Ovary (tissue), 9 donors: ENCODE results near the gene MRPL50. TPM values are rescaled to one million over a fixed set of nuclear protein-coding genes. Genes with fewer than 3 reads are reported as not detected.

Source experiments
- DNase-seq, 5 donors: peaks; one replicate each; pipeline ENCODE4 v3.0.0-alpha.2; 2019 to 2020
- H3K27ac ChIP-seq, 2 donors: fragments of 200-600 bp; one replicate each; pipeline versions ENCODE4 v1.5.1 to v1.8.0; 2019 to 2022
- H3K27me3 ChIP-seq: fragments of 200-600 bp; one replicate; pipeline ENCODE4 v1.8.0; 2022
- H3K36me3 ChIP-seq: fragments of 200-600 bp; sonication (generic); one replicate; pipeline ENCODE4 v1.5.1; 2019
- H3K4me1 ChIP-seq: one replicate; pipeline ENCODE4 v1.8.1; 2013; ENCODE audit warnings: mild to moderate bottlenecking, moderate library complexity; ENCODE audit not compliant: insufficient read depth
- H3K4me3 ChIP-seq: fragments of 200-600 bp; sonication (generic); one replicate; pipeline ENCODE4 v1.5.1; 2017
- H3K9me3 ChIP-seq, 2 donors: fragments of 200-600 bp in 1 of 2; sonication (generic) in 1 of 2; one replicate each; pipeline versions ENCODE4 v1.5.1 to v1.8.1; 2013 to 2019; ENCODE audit warnings: mild to moderate bottlenecking in 1 of 2, moderate library complexity in 1 of 2
- CTCF ChIP-seq, 3 donors: fragments of 450-650 bp in 2 of 3; fragments of 200-600 bp in 1 of 3; IDR thresholded peaks; one replicate each; pipeline versions ENCODE4 v1.5.1 to v1.8.0; 2016 to 2022; ENCODE audit warnings: antibody characterized with exemption in 3 of 3, mild to moderate bottlenecking in 1 of 3
- EP300 ChIP-seq: sonication (generic); formaldehyde crosslinking; IDR thresholded peaks from one replicate; pipeline ENCODE4 v1.6.1; 2017; ENCODE audit warnings: antibody characterized with exemption
- POLR2A ChIP-seq: fragments of 450-650 bp; IDR thresholded peaks from one replicate; pipeline ENCODE4 v1.6.1; 2017; ENCODE audit warnings: antibody characterized with exemption, mild to moderate bottlenecking, moderate library complexity
- WGBS, 3 donors: extraction: QIAGEN DNeasy Blood & Tissue Kit in 1 of 3; methylation state at CpG; one replicate each; pipeline versions ENCODE4 v1.1.5 to v1.1.7; 2013 to 2017; 5-methylcytosine and 5-hydroxymethylcytosine counted together
- intact Hi-C, 4 donors: fragments of 100-400 bp; cut with DNase I; formaldehyde crosslinking; loops; one replicate each; pipeline versions ENCODE4 v1.11.0 to v1.15.1; 2022 to 2023
- polyA plus RNA-seq, 2 donors: library from polyadenylated mRNA; stranded (reverse); fragments of 200-250 nt in 1 of 2; fragments of 350-450 nt in 1 of 2; fragmentation: Illumina TruSeq in 1 of 2; extraction: RNeasy Lipid Tissue Mini Kit (QIAGEN cat#74804) in 1 of 2; gene quantifications; one replicate each; pipeline ENCODE4 v1.2.3, GENCODE V29; 2013 to 2014
- total RNA-seq, 7 donors: library from RNA; depleted of rRNA in 2 of 7; stranded (reverse); fragments of >200 nt in 2 of 7; fragmentation: NEBNext Ultra II Directional in 3 of 7; extraction: Animal tissue kit (Norgen Biotek cat#: 25700) in 3 of 7; gene quantifications; one replicate each; pipeline versions ENCODE4 v1.1.0 to v1.2.4, GENCODE V29; 2016 to 2023
- donor health status: DM: no; HTN: no; CAD: no; lungs with moderate emphysema.
- donor health status: DM: no; HTN: no; CAD: no.
- donor health status: Bipolar disorder and iron deficiency.
- donor health status: DM: yes; HTN: yes; CAD: no.
- donor health status: DM: no; HTN: no; CAD: no.
- donor health status: DM: yes; HTN: yes; CAD: no.

Gene MRPL50
- total and polyA plus RNA-seq, 9 donors: 9.2 to 16.9 (median 14.2) TPM

DNA sequence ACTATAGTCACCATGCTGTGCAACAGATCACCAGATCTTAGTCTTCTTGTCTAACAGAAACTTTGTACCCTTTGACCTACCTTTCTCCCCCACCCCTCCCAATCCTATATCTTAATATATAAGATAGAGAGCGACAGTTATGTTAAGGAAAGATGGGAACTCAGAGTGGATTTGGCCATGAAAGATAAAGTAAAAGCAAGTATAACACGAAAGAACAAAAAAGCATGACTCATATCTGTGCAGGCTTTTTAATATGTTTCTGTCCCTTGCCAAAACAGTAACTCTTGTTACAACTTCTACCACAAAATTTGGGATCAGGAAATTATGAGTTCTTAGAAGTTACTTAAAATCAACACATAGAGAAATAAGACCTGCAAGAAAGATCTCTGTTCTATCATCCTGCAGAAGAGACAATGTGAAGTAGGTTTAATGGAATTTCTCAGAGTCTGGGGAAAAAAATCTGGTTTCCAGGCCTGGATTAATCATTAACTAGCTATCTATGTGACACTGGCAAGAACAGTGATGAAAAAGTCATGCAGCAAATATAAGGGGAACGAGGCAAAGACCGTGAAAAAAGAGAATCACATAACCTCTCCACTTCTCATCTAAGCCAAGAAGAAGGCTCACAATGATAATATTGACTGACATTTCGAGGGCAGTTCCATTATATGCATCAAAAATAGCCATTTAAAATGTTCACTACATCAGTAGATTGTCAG, 32.2 kb downstream of the MRPL50 start:
- intact Hi-C loops: no loop called here
- no peak for TF ChIP-seq POLR2A
- no peak for TF ChIP-seq EP300
- TF ChIP-seq CTCF (IDR thresholded peaks at IDR 0.05): no peak
- WGBS, 3 donors: 42 to 49% (median 43%) methylated on average over 5 of the region's 5 CpGs

GRCh38 chr9:101365181-101365580, 33.2 kb downstream of the MRPL50 start:
- DNase-seq: no peak
- no peaks in the 10 kb centered on the region for H3K27me3 ChIP-seq
- intact Hi-C loops: no loop called here
- no peaks in the 10 kb centered on the region for H3K36me3 ChIP-seq
- H3K4me1 ChIP-seq: no peaks in the 10 kb centered on the region
- no peak for TF ChIP-seq EP300
- no peak for TF ChIP-seq POLR2A
- no peak for TF ChIP-seq CTCF (IDR thresholded peaks at IDR 0.05)
- H3K4me3 ChIP-seq: no peak overlapping the region
- H3K27ac ChIP-seq: no peak overlapping the region
- H3K9me3 ChIP-seq: no peaks in the 10 kb centered on the region

More for the DNA sequence above, 32.2 kb downstream of the MRPL50 start:
- H3K4me1 ChIP-seq: no peaks in the 10 kb centered on the region
- no peak overlapping the region for H3K4me3 ChIP-seq
- H3K9me3 ChIP-seq: no peaks in the 10 kb centered on the region
- no peak for DNase-seq
- H3K36me3 ChIP-seq: no peaks in the 10 kb centered on the region
- H3K27me3 ChIP-seq: no peaks in the 10 kb centered on the region
- no peak overlapping the region for H3K27ac ChIP-seq

DNA sequence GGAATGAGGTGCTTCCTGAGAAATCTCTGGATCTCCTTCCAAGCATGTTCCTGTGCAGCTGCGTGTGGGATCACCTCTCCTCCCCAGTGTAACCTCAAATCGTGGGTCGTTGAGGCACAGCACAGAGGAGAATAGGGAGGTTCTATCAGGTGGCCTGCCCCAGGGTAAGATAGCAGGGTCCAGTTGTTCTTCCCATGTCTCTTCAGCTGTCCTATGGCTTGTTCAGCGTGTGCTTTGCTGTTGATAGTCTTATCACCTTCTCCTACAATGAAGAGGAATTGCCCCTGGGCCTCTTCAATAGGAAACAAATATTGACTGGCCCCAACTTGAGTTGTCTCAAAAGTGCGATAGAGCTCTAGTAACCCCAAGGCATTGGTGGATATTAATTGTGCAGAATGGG, 36.0 kb downstream of the MRPL50 start:
- TF ChIP-seq CTCF (IDR thresholded peaks at IDR 0.05) (no peak), EP300 (no peak), POLR2A (no peak)
- intact Hi-C loops: no loop called here
- H3K4me1 ChIP-seq: no peaks in the 10 kb centered on the region
- DNase-seq: no peak
- H3K4me3 ChIP-seq: no peak overlapping the region
- H3K27me3 ChIP-seq: no peaks in the 10 kb centered on the region
- 61 to 80% (median 67%) methylated on average over 5 of the region's 5 CpGs for WGBS, 3 donors
- H3K9me3 ChIP-seq: no peaks in the 10 kb centered on the region
- no peak overlapping the region for H3K27ac ChIP-seq
- no peaks in the 10 kb centered on the region for H3K36me3 ChIP-seq

DNA sequence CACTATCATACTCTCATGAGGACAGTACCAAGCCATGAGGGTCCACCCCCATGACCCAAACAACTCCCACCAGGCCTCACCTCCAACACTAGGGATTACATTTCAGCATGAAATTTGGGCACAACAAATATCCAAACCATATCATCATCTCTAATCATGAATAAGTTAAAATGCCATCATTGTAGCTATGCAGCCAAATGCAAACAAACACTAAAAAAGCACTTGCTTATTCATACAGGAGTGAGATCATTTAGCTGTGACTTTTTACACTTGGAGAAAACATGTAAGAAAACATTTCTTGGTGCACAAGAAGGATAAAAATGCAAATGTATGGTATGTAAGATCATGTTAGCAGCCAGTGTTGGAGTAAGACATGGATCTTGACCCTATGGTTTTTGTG, 37.8 kb downstream of the MRPL50 start:
- H3K4me3 ChIP-seq: no peak overlapping the region
- no peak overlapping the region for H3K27ac ChIP-seq
- intact Hi-C loops: no loop called here
- H3K27me3 ChIP-seq: no peaks in the 10 kb centered on the region
- TF ChIP-seq EP300 (no peak), POLR2A (no peak), CTCF (IDR thresholded peaks at IDR 0.05) (no peak)
- H3K4me1 ChIP-seq: no peaks in the 10 kb centered on the region
- no peaks in the 10 kb centered on the region for H3K36me3 ChIP-seq
- H3K9me3 ChIP-seq: no peaks in the 10 kb centered on the region
- DNase-seq: no peak
